ENCODE data around the gene KAT8.
A peak's percentile ranks its signal among the peaks of the same experiment; 100 is the strongest.
"Not testable (repeated sequence)": the region's sequence is repeated elsewhere in the genome, so short reads cannot be mapped to it uniquely, and the experiment has no call there.

Gene KAT8

DNA sequence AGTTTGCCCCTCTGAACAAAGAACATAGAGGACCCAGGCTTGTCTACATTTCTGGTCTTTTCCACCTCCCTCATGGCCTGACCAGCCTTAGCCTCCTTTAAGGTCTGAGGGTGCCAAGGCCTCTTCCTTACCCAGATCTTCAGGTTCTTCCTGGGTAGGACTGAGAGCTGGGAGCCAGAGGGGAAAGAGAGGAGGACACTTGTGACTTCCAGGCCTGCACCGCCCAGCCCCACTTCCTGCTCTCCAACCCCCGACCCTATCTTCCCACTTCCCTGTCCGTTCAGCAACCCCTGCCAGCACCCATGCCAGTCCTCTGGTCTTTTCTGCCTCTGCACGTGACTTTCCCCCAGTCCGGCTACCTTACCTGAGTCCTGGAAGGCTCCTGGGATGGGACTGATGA, 31.9 kb downstream of the KAT8 start:
- no peak for DNase-seq (ENCODE audit: low spot score)

GRCh38 chr16:31149894-31150890, 32.7 kb downstream of the KAT8 start, which contains the start of gene PRSS36:
Gene PRSS36 (minus strand): TSS chr16:31150066. CDS start chr16:31150035, 31 bp downstream.
- no peak for DNase-seq (ENCODE audit: low spot score)

- not testable (repeated sequence) for DNase-seq (ENCODE audit: low spot score)
Measured at GRCh38 chr16:31150976-31151375, 33.5 kb downstream of the KAT8 start.

DNA sequence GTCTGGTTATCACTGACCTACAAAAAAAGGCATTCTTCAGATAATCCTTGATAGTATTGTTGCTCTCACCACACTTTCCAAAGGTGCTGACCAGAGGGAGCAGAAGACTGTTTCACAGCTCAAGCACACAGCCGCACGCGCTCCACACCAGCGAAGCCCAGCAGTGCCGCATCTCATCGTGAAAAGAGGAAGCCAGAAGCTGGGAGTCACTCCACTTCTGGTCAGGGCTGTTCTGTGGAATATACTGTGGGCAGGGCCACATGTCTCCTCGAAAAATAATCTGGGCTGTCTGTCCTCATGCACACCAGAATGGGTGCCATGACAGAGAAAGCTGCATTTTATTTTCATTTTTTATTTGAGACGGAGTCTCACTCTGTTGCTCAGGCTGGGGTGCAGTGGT, 39.7 kb downstream of the KAT8 start:
- DNase-seq (ENCODE audit: low spot score): no peak

DNA sequence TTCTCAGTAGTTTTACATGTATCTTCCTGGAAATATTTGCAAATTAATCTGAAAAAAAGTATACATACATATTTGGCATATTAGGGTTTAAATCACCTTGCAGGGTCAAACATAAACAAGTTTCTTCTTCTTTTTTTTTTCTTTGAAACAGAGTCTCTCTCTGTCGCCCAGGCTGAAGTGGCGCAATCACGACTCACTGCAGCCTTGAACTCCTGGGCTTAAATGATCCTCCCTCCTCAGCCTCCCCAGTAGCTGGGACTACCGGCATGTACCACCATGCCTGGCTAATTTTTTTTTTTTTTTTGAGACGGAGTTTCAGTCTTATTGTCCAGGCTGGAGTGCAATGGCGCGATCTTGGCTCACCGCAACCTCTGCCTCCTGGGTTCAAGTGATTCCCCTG, 49.9 kb downstream of the KAT8 start:
- no peak for DNase-seq (ENCODE audit: low spot score)

DNA sequence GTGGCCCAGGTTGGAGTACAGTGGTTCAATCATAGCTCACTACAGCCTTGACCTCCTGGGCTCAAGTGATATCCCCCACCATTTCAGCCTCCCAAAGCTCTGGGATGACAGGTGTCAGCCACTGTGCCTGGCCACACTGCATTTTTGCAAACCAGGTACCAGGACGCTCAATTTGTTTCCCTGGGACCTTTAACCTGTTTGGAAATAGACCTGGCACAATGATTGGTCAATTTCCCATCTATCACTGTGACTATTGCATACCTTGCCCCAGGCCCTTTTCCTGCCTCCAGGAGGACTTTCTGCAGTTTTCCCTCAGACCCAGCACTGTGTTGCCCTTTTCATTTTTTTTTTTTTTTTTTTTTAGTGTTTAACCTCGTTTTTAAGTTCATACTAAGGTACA, 51.4 kb downstream of the KAT8 start:
- DNase-seq (ENCODE audit: low spot score): no peak

GRCh38 chr16:31170048-31170447, 52.6 kb downstream of the KAT8 start:
- DNase-seq (ENCODE audit: low spot score): not testable (repeated sequence)

DNA sequence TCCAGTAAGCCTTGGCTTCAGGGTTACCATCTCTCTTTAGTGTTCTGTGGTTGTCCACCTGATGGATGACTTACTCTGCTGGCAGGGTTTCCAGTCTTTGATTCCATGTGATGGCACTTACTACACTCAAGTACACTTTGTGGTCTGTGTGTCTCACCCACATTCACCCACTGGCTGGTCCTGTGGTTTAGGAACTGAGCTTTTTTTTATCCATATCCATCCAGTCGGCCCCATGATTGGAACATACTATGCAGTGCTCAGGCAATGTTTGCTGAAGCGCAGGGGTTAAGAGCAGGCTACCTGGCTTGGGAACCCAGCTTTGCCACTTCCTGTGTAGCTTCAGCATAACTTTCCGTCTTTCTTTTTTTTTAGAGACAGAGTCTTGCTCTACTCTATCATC, 59.7 kb downstream of the KAT8 start:
- DNase-seq (ENCODE audit: low spot score): no peak

- no peak for DNase-seq (ENCODE audit: low spot score)
Measured at GRCh38 chr16:31179219-31179746, 61.8 kb downstream of the KAT8 start.

DNA sequence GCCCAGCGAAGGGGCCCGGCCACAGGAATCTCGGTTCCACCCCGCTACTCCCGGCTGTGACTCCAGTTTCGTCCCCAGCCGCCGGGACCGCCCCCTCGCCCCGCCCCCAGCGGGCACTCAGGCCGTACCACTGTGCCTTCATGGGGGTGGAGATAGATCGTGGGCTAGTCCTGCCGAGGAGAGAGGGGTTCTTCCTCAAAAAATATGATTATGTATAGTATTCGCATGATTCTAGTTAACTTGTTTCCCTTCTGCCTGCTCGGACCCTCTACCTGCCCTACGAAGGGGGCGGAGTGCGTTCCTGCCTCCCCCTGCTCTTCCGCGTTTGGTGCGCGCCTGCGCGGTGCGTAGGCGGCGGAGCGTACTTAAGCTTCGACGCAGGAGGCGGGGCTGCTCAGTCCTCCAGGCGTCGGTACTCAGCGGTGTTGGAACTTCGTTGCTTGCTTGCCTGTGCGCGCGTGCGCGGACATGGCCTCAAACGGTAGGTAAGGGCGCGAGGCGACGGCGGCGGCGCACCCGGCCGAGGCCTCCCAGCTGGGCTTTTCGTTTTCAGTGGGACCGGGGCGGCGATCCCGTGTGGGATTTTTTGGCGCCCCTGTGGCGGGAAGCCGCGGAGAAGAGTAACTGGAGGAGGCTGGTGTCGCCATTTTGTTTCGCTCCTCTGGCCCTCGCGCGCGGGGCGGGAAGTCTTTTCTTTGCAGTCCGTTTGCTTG, 62.4 kb downstream of the KAT8 start, which contains the start of gene FUS:
FUS (plus strand) TSS at position 393 of the 713 bp plus-strand sequence; CDS start at position 469, 76 bp downstream.
- DNase-seq (ENCODE audit: low spot score): peak; percentile 95
